HepG2 (cell line): ENCODE data around the gene FIZ1. TPM values are rescaled to one million over a fixed set of nuclear protein-coding genes. Genes with fewer than 3 reads are reported as not detected.

Experiments used
- ARHGAP35 ChIP-seq: sonication (generic); formaldehyde crosslinking; IDR thresholded peaks from 2 replicates; pipeline ENCODE4 v1.9.0; 2022; ENCODE audit warnings: mild to moderate bottlenecking, inconsistent platforms, moderate library complexity, missing genetic modification reagents, borderline replicate concordance
- CBX5 ChIP-seq: sonication (generic); formaldehyde crosslinking; IDR thresholded peaks from 2 replicates; pipeline ENCODE4 v1.4.0; 2020; ENCODE audit warnings: missing genetic modification reagents, borderline replicate concordance
- CCAR2 ChIP-seq: fragments of 200-400 bp; formaldehyde crosslinking; optimal IDR thresholded peaks from 2 replicates; pipeline ENCODE3; 2018; ENCODE audit warnings: low read depth, mild to moderate bottlenecking, low read length, moderate library complexity
- DZIP1 ChIP-seq: sonication (generic); formaldehyde crosslinking; IDR thresholded peaks from 2 replicates; pipeline ENCODE4 v1.5.0; 2020; ENCODE audit warnings: mild to moderate bottlenecking, missing genetic modification reagents
- GTF2F1 ChIP-seq: fragments of 150-350 bp; IDR thresholded peaks from 2 replicates; pipeline ENCODE4 v1.6.1; 2014; ENCODE audit warnings: low read length
- IRF9 ChIP-seq: sonication (generic); formaldehyde crosslinking; IDR thresholded peaks from 2 replicates; pipeline ENCODE4 v1.8.0; 2022; ENCODE audit warnings: missing genetic modification reagents, mild to moderate bottlenecking, borderline replicate concordance
- NFE2L2 ChIP-seq: fragments of 150-350 bp; IDR thresholded peaks from 2 replicates; pipeline ENCODE4 v1.6.1; 2014; ENCODE audit warnings: low read length
- NONO ChIP-seq, 2 experiments: fragments of 450-650 bp in 1 of 2; sonication (generic) in 1 of 2; formaldehyde crosslinking in 1 of 2; IDR thresholded peaks in 1 of 2; conservative IDR thresholded peaks in 1 of 2; 2 replicates each; pipeline versions ENCODE4 v1.6.1 to v1.8.0; 2017 to 2022; ENCODE audit warnings: mild to moderate bottlenecking in 1 of 2, missing genetic modification reagents in 1 of 2, moderate library complexity in 1 of 2
- PAWR ChIP-seq: sonication (generic); formaldehyde crosslinking; IDR thresholded peaks from 2 replicates; pipeline ENCODE4 v1.4.0; 2020; ENCODE audit warnings: missing genetic modification reagents, mild to moderate bottlenecking, borderline replicate concordance
- PTBP1 ChIP-seq: fragments of 200-400 bp; formaldehyde crosslinking; IDR thresholded peaks from 2 replicates; pipeline ENCODE4 v1.6.1; 2018; ENCODE audit warnings: low read length, low read depth; ENCODE audit not compliant: poor library complexity, severe bottlenecking
- SMC3 ChIP-seq: IDR thresholded peaks from 2 replicates; pipeline ENCODE4 v1.6.1; 2011; ENCODE audit warnings: low read length, improper control_type of control experiment
- TOE1 ChIP-seq: sonication (generic); formaldehyde crosslinking; IDR thresholded peaks from 2 replicates; pipeline ENCODE4 v1.4.0; 2020; ENCODE audit warnings: mild to moderate bottlenecking, missing genetic modification reagents
- ZFAT ChIP-seq: sonication (generic); formaldehyde crosslinking; conservative IDR thresholded peaks from 2 replicates; pipeline ENCODE4 v1.8.1; 2023; ENCODE audit warnings: missing genetic modification reagents, inconsistent platforms
- ZNF552 ChIP-seq: sonication (generic); formaldehyde crosslinking; IDR thresholded peaks from 2 replicates; pipeline ENCODE4 v1.9.0; 2022; ENCODE audit warnings: missing genetic modification reagents, mild to moderate bottlenecking, borderline replicate concordance
- ZNF709 ChIP-seq: sonication (generic); formaldehyde crosslinking; IDR thresholded peaks from 2 replicates; pipeline ENCODE4 v1.5.0; 2020; ENCODE audit warnings: mild to moderate bottlenecking, missing genetic modification reagents
- ZNF775 ChIP-seq: sonication (generic); formaldehyde crosslinking; IDR thresholded peaks from 2 replicates; pipeline ENCODE4 v1.4.0; 2020; ENCODE audit warnings: missing genetic modification reagents, mild to moderate bottlenecking, moderate library complexity, borderline replicate concordance
- ZNF891 ChIP-seq: sonication (generic); formaldehyde crosslinking; IDR thresholded peaks from 2 replicates; pipeline ENCODE4 v1.5.0; 2020; ENCODE audit warnings: mild to moderate bottlenecking, missing genetic modification reagents
- ZSCAN30 ChIP-seq: sonication (generic); formaldehyde crosslinking; IDR thresholded peaks from 2 replicates; pipeline ENCODE4 v1.5.0; 2020; ENCODE audit warnings: mild to moderate bottlenecking, missing genetic modification reagents
- polyA plus RNA-seq, 8 experiments: library from polyadenylated mRNA; depleted of rRNA in 3 of 8; stranded (reverse) in 7 of 8; unstranded in 1 of 8; fragments of >200 nt; fragmentation: Illumina TruSeq in 4 of 8; extraction: Trizol in 4 of 8; gene quantifications; 2 replicates each; pipeline versions ENCODE4 v1.2.1 to v1.2.3, GENCODE V29; 2011 to 2016; ENCODE audit warnings: low read depth in 4 of 8, missing spikeins in 1 of 8, mixed read lengths in 1 of 8; ENCODE audit not compliant: insufficient read depth in 1 of 8
- total RNA-seq, 5 experiments: library from RNA; depleted of rRNA; stranded (reverse); fragments of >200 nt; fragmentation: Illumina TruSeq; extraction: Trizol; gene quantifications; 2 replicates each; pipeline ENCODE4 v1.2.3, GENCODE V29; 2016; ENCODE audit warnings: low read depth in 1 of 5
- TF ChIP-seq, protein P1 (sequence below): sonication (generic); formaldehyde crosslinking; IDR thresholded peaks from 2 replicates; pipeline ENCODE4 v1.5.0; 2020; ENCODE audit warnings: mild to moderate bottlenecking, missing genetic modification reagents, borderline replicate concordance
- TF ChIP-seq, protein P2 (sequence below): sonication (generic); formaldehyde crosslinking; IDR thresholded peaks from 2 replicates; pipeline ENCODE4 v1.5.1; 2020; ENCODE audit warnings: missing genetic modification reagents, mild to moderate bottlenecking, borderline replicate concordance

The FIZ1 gene
- total and polyA plus RNA-seq, 2 of the 13 experiments (the other 11 are each of a cell fraction or from before 2014, with no cell fraction given), result 3.6 to 5.9 TPM

- TF ChIP-seq, protein P1, sequence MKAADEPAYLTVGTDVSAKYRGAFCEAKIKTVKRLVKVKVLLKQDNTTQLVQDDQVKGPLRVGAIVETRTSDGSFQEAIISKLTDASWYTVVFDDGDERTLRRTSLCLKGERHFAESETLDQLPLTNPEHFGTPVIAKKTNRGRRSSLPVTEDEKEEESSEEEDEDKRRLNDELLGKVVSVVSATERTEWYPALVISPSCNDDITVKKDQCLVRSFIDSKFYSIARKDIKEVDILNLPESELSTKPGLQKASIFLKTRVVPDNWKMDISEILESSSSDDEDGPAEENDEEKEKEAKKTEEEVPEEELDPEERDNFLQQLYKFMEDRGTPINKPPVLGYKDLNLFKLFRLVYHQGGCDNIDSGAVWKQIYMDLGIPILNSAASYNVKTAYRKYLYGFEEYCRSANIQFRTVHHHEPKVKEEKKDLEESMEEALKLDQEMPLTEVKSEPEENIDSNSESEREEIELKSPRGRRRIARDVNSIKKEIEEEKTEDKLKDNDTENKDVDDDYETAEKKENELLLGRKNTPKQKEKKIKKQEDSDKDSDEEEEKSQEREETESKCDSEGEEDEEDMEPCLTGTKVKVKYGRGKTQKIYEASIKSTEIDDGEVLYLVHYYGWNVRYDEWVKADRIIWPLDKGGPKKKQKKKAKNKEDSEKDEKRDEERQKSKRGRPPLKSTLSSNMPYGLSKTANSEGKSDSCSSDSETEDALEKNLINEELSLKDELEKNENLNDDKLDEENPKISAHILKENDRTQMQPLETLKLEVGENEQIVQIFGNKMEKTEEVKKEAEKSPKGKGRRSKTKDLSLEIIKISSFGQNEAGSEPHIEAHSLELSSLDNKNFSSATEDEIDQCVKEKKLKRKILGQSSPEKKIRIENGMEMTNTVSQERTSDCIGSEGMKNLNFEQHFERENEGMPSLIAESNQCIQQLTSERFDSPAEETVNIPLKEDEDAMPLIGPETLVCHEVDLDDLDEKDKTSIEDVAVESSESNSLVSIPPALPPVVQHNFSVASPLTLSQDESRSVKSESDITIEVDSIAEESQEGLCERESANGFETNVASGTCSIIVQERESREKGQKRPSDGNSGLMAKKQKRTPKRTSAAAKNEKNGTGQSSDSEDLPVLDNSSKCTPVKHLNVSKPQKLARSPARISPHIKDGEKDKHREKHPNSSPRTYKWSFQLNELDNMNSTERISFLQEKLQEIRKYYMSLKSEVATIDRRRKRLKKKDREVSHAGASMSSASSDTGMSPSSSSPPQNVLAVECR (CRISPR knock-in tag), result no peak; the same call in 1 of the 2 replicates
- TF ChIP-seq PAWR (CRISPR knock-in tag) (no peak; the same call in 1 of the 2 replicates), ZNF552 (CRISPR knock-in tag) (no peak), GTF2F1 (no peak), TOE1 (CRISPR knock-in tag) (no peak), DZIP1 (no peak), SMC3 (no peak), ZFAT (CRISPR knock-in tag) (no peak), ZNF775 (CRISPR knock-in tag) (no peak), ZNF891 (CRISPR knock-in tag) (no peak), CBX5 (CRISPR knock-in tag) (peak; percentile 71; the same call in 1 of the 2 replicates), NFE2L2 (no peak), NONO (IDR thresholded peaks at IDR 0.05) (no peak), NONO (CRISPR knock-in tag; conservative IDR thresholded peaks at IDR 0.05) (no peak), IRF9 (CRISPR knock-in tag) (no peak), CCAR2 (no peak), ARHGAP35 (no peak), ZSCAN30 (0 out of 2 replicates have a peak, but pooled peaks have one; percentile 27), PTBP1 (no peak), ZNF709 (CRISPR knock-in tag) (no peak)
- TF ChIP-seq, protein P2, sequence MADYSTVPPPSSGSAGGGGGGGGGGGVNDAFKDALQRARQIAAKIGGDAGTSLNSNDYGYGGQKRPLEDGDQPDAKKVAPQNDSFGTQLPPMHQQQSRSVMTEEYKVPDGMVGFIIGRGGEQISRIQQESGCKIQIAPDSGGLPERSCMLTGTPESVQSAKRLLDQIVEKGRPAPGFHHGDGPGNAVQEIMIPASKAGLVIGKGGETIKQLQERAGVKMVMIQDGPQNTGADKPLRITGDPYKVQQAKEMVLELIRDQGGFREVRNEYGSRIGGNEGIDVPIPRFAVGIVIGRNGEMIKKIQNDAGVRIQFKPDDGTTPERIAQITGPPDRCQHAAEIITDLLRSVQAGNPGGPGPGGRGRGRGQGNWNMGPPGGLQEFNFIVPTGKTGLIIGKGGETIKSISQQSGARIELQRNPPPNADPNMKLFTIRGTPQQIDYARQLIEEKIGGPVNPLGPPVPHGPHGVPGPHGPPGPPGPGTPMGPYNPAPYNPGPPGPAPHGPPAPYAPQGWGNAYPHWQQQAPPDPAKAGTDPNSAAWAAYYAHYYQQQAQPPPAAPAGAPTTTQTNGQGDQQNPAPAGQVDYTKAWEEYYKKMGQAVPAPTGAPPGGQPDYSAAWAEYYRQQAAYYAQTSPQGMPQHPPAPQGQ (CRISPR knock-in tag), result no peak
Measured at GRCh38 chr19:55580628-55581144, 18.6 kb downstream of the FIZ1 start, which contains the start of gene ZNF579 (continued).
